ENCODE results near the gene NPTX2. TPM values are rescaled to one million over a fixed set of nuclear protein-coding genes. Genes with fewer than 3 reads are reported as not detected.

Gene NPTX2
- total and polyA plus RNA-seq, 2 of the 8 experiments (the other 6 are each of a cell fraction or from before 2014, with no cell fraction given) = 18.4 to 19.2 TPM

DNA sequence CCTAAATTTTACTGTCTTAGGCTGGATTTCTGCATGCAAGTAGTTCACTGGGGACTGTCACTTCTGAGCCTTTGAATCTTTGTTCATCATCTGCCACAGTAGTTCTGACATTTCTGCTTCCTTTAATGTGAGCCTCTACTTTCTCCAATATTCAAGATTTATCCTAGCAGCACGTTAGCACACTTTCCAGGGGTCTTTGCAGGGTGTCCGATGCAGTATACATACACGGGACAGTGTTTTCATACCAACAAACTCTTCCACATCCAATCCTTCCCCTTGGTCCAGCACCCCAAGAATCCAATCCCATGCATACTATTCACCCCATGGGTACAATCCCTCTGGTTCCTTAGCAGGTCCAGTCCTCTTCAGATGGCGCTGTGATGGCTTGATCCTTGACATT is 22.7 kb upstream of the NPTX2 start (continued):
- TF ChIP-seq SIX5 (IDR thresholded peaks at IDR 0.05; ENCODE audit: low read depth, low read length) (no peak), SIRT6 (IDR thresholded peaks at IDR 0.05; ENCODE audit: low read length) (no peak)
